ENCODE measurements around the gene KRTAP10-6. TPM values are rescaled to one million over a fixed set of nuclear protein-coding genes. Genes with fewer than 3 reads are reported as not detected.

Gene KRTAP10-6
- total RNA-seq, 2 experiments from 2014 or later = not detected

- BruUV-seq (replicated peaks) = no TSS peak
- Histone ChIP-seq H3K4me3 (ENCODE audit: low read depth, low read length, poor library complexity, severe bottlenecking) (no peak overlapping the region), H3K4me2 (ENCODE audit: low read length) (no peak overlapping the region), H3K9me3 (ENCODE audit: low read length) (no peaks in the 10 kb centered on the region), H3K27ac (ENCODE audit: low read depth, low read length, poor library complexity, severe bottlenecking) (no peak overlapping the region), H3K9me2 (ENCODE audit: insufficient read depth, low read length) (no peaks in the 10 kb centered on the region), H3K79me2 (ENCODE audit: insufficient read depth, low read depth, low read length) (no peaks in the 10 kb centered on the region), H2AFZ (ENCODE audit: low read length) (no peak overlapping the region), H4K20me1 (ENCODE audit: insufficient read depth, low read length) (no peaks in the 10 kb centered on the region), H3K4me1 (ENCODE audit: insufficient read depth, low read length, poor library complexity, severe bottlenecking) (no peaks in the 10 kb centered on the region), H3K36me3 (ENCODE audit: insufficient read depth, low read length) (no peaks in the 10 kb centered on the region)
- TF ChIP-seq, protein P1, sequence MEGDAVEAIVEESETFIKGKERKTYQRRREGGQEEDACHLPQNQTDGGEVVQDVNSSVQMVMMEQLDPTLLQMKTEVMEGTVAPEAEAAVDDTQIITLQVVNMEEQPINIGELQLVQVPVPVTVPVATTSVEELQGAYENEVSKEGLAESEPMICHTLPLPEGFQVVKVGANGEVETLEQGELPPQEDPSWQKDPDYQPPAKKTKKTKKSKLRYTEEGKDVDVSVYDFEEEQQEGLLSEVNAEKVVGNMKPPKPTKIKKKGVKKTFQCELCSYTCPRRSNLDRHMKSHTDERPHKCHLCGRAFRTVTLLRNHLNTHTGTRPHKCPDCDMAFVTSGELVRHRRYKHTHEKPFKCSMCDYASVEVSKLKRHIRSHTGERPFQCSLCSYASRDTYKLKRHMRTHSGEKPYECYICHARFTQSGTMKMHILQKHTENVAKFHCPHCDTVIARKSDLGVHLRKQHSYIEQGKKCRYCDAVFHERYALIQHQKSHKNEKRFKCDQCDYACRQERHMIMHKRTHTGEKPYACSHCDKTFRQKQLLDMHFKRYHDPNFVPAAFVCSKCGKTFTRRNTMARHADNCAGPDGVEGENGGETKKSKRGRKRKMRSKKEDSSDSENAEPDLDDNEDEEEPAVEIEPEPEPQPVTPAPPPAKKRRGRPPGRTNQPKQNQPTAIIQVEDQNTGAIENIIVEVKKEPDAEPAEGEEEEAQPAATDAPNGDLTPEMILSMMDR (conservative IDR thresholded peaks at IDR 0.05; ENCODE audit: low read length) = no peak
- no peak for TF ChIP-seq EZH2phosphoT487 (IDR thresholded peaks at IDR 0.05; ENCODE audit: borderline replicate concordance, low read depth, low read length)
- DNase-seq (ENCODE audit: low spot score) = no peak
- POLR2A ChIA-PET = no interaction called here
- intact Hi-C loops (cut with micrococcal nuclease; ENCODE audit: unreplicated experiment) = no loop called here
- CTCF ChIA-PET (ENCODE audit: unreplicated experiment) = no interaction called here
Measured at GRCh38 chr21:44571296-44571695, 21.0 kb downstream of the KRTAP10-6 start.

DNA sequence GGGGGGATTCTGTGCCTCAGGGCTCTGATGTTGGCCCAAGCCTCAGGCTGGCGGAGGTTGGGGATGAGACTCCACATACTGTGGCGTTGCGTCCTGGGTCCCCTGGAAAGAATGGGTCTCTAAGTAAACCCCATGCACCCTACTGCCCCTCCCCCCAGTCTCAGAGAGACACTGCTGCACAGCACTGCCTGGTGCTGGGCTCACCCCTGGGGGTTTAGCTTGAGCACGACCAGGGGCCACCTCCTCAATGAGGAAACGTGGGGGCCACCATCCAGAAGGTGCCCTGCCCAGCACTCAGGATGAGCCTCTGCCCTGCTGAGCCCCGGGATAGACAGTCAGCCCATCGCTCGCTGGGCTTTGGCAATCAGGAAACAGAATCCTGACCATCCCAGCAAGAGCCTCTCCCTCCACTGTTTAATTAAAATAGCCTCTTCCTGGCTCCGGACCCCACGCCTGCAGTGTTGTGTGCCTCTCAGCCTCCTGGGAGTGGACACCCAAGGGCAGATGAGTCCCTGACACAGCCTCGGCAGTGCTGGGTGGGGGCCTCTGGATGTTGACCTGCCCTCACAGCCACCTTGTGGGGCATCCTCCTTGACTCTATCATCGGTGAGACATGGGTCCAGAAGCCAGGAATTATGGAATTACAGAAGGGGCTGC is 22.3 kb downstream of the KRTAP10-6 start:
- BruUV-seq (replicated peaks) = no TSS peak
- no peak overlapping the region for H2AFZ ChIP-seq (ENCODE audit: low read length)
- no peaks in the 10 kb centered on the region for H4K20me1 ChIP-seq (ENCODE audit: insufficient read depth, low read length)
- H3K36me3 ChIP-seq (ENCODE audit: insufficient read depth, low read length) = no peaks in the 10 kb centered on the region
- DNase-seq (ENCODE audit: low spot score) = no peak
- no peak overlapping the region for H3K27ac ChIP-seq (ENCODE audit: low read depth, low read length, poor library complexity, severe bottlenecking)
- CTCF ChIA-PET (ENCODE audit: unreplicated experiment) = no interaction called here
- POLR2A ChIA-PET = no interaction called here
- no peak overlapping the region for H3K4me2 ChIP-seq (ENCODE audit: low read length)
- no peaks in the 10 kb centered on the region for H3K79me2 ChIP-seq (ENCODE audit: insufficient read depth, low read depth, low read length)
- no peaks in the 10 kb centered on the region for H3K9me3 ChIP-seq (ENCODE audit: low read length)
- H3K4me3 ChIP-seq (ENCODE audit: low read depth, low read length, poor library complexity, severe bottlenecking) = no peak overlapping the region
- H3K9me2 ChIP-seq (ENCODE audit: insufficient read depth, low read length) = no peaks in the 10 kb centered on the region
- TF ChIP-seq EZH2phosphoT487 (IDR thresholded peaks at IDR 0.05; ENCODE audit: borderline replicate concordance, low read depth, low read length) = no peak
- TF ChIP-seq, protein P1 (conservative IDR thresholded peaks at IDR 0.05; ENCODE audit: low read length) = no peak
- no peaks in the 10 kb centered on the region for H3K4me1 ChIP-seq (ENCODE audit: insufficient read depth, low read length, poor library complexity, severe bottlenecking)
- intact Hi-C loops (cut with micrococcal nuclease; ENCODE audit: unreplicated experiment) = no loop called here

DNA sequence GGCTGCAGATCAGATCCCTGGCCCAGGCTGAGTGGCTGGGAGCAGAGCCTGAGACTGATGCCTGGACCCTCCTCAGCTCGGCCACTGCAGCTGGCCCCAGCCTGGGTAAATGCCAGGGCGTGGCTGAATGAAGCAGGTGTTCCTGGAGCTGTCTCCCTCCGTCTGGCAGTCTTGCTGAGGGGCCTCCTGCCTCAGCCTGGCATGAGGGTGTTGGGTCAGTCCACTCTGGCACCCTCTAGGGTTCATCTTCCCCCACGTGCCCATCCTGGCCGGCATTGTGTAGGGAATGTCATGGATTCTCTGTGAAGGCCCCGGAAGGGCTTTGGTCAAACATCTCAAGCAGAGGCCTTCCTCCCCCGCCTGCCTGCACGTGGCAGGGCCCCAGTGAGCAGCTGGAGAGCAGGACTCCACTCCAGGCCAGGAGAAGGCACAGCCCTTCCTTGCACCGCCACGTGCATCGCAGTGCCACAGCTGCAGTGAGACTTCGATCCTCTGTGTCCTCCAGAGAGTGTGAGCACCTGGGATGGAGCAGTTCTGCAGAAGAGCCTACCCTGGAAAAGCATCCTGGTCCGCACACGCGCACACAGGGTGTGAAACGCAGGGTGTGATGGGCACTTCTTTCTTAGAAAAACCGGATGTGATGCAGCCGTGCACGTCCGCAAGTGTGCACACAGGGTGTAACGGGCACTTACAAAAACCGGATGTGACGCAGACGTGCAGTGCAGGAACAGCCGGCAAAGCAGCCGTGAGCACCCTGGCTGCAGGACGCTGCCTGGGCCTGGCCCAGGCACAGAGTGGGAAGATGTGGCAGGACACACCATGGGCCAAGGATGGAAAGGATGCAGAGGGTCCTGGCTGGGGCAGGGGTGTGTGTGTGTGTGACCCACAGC is 23.4 kb downstream of the KRTAP10-6 start:
- no peaks in the 10 kb centered on the region for H3K9me3 ChIP-seq (ENCODE audit: low read length)
- intact Hi-C loops (cut with micrococcal nuclease; ENCODE audit: unreplicated experiment) = no loop called here
- H3K36me3 ChIP-seq (ENCODE audit: insufficient read depth, low read length) = no peaks in the 10 kb centered on the region
- no peaks in the 10 kb centered on the region for H4K20me1 ChIP-seq (ENCODE audit: insufficient read depth, low read length)
- no peak for TF ChIP-seq EZH2phosphoT487 (IDR thresholded peaks at IDR 0.05; ENCODE audit: borderline replicate concordance, low read depth, low read length)
- TF ChIP-seq, protein P1 (conservative IDR thresholded peaks at IDR 0.05; ENCODE audit: low read length) = no peak
- ChIA-PET POLR2A (no interaction called here), CTCF (ENCODE audit: unreplicated experiment) (no interaction called here)
- H3K79me2 ChIP-seq (ENCODE audit: insufficient read depth, low read depth, low read length) = no peaks in the 10 kb centered on the region
- no peaks in the 10 kb centered on the region for H3K9me2 ChIP-seq (ENCODE audit: insufficient read depth, low read length)
- H3K27ac ChIP-seq (ENCODE audit: low read depth, low read length, poor library complexity, severe bottlenecking) = no peak overlapping the region
- no peak overlapping the region for H3K4me2 ChIP-seq (ENCODE audit: low read length)
- H2AFZ ChIP-seq (ENCODE audit: low read length) = no peak overlapping the region
- BruUV-seq (replicated peaks) = no TSS peak
- no peak for DNase-seq (ENCODE audit: low spot score)
- no peaks in the 10 kb centered on the region for H3K4me1 ChIP-seq (ENCODE audit: insufficient read depth, low read length, poor library complexity, severe bottlenecking)
- H3K4me3 ChIP-seq (ENCODE audit: low read depth, low read length, poor library complexity, severe bottlenecking) = no peak overlapping the region

Measured in OCI-LY7 (cell line).